Measurements from ENCODE around the gene GRM1.

Gene GRM1

DNA sequence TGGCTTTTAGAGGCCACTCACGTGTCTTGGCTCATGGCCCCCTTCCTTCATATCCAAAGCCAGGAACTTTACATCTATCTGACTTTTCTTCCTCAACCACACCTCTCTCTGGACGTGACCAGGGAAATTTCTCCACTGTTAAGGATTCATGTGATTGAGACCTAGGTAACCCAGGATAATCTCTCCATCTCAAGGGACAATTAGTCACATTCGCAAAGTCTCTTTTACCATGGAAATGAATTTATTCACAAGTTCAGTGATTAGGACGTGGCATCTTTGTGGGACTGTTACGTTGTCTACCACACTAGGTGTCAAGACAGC lies 287.3 kb downstream of the GRM1 start:
- TF ChIP-seq CTCF (IDR thresholded peaks at IDR 0.05; ENCODE audit: borderline replicate concordance, insufficient read depth, low read depth, low read length) = no peak
- no peak overlapping the region for H3K4me3 ChIP-seq (ENCODE audit: low read depth, low read length)

DNA sequence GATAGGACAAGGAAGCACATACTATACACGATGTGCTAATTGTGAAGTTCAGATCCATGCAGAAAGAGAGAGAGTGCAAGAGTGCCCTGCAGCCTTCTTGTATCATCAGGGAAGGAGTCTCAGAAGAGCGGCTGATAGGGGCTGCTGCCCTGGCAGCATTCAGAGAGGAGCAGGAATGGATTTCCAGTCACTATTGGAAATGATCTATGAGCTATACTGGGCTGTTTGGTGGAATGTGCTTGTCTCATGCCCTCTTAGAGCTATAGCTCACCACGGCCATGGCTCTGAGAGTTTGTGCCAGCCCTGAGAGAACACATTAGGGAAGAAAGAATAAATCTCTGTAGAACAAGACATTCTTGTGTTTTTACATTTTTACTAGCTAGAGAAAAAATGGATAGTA lies 302.2 kb downstream of the GRM1 start:
- no peak overlapping the region for H3K4me3 ChIP-seq (ENCODE audit: low read depth, low read length)
- TF ChIP-seq CTCF (IDR thresholded peaks at IDR 0.05; ENCODE audit: borderline replicate concordance, insufficient read depth, low read depth, low read length) = no peak

DNA sequence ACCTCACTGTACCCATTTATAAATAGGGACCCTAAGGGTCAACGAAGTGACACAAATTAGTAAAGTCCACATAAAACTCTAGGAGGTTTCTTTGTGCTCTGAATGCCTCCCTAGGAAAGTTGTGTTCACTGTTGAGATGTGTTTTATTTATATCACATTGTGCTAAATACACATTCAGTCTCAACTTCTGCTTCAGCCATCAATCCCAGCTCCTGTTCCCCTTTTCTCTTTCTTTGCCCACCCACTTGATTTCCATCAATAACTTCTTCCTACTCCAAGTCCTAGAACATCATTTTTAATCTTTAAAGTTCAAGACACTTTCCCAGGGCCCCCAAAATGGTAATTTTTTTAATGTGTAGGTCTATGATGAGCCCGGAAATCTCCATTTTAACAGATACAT lies 306.5 kb downstream of the GRM1 start:
- no peak for TF ChIP-seq CTCF (IDR thresholded peaks at IDR 0.05; ENCODE audit: borderline replicate concordance, insufficient read depth, low read depth, low read length)
- H3K4me3 ChIP-seq (ENCODE audit: low read depth, low read length) = no peak overlapping the region

- TF ChIP-seq CTCF (IDR thresholded peaks at IDR 0.05; ENCODE audit: borderline replicate concordance, insufficient read depth, low read depth, low read length) = no peak
Measured at GRCh38 chr6:146336191-146336590, 307.3 kb downstream of the GRM1 start.

DNA sequence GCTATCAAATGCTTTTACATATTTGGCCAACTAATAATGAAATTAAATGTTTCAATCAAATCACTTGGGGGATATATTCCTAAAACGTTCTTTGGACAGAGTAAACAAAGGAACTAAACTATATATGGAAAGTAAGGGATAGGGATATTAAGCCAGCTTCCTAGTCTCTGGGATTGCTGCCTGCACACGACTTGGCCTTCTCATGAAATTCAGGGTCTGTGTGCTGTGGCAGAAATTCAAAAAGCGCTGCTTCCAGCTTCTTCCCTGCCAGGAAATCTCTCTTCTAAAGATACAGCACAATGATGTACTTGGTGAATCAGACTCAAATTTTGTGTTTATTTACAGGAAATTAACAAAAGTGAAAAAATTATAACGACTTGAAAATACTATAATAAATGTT lies 308.5 kb downstream of the GRM1 start:
- no peak for TF ChIP-seq CTCF (IDR thresholded peaks at IDR 0.05; ENCODE audit: borderline replicate concordance, insufficient read depth, low read depth, low read length)
- no peak overlapping the region for H3K4me3 ChIP-seq (ENCODE audit: low read depth, low read length)

More at GRCh38 chr6:146336191-146336590, 307.3 kb downstream of the GRM1 start:
- H3K4me3 ChIP-seq (ENCODE audit: low read depth, low read length) = no peak overlapping the region

- no peak for TF ChIP-seq CTCF (IDR thresholded peaks at IDR 0.05; ENCODE audit: borderline replicate concordance, insufficient read depth, low read depth, low read length)
- no peak overlapping the region for H3K4me3 ChIP-seq (ENCODE audit: low read depth, low read length)
Measured at GRCh38 chr6:146339716-146340115, 310.9 kb downstream of the GRM1 start.

DNA sequence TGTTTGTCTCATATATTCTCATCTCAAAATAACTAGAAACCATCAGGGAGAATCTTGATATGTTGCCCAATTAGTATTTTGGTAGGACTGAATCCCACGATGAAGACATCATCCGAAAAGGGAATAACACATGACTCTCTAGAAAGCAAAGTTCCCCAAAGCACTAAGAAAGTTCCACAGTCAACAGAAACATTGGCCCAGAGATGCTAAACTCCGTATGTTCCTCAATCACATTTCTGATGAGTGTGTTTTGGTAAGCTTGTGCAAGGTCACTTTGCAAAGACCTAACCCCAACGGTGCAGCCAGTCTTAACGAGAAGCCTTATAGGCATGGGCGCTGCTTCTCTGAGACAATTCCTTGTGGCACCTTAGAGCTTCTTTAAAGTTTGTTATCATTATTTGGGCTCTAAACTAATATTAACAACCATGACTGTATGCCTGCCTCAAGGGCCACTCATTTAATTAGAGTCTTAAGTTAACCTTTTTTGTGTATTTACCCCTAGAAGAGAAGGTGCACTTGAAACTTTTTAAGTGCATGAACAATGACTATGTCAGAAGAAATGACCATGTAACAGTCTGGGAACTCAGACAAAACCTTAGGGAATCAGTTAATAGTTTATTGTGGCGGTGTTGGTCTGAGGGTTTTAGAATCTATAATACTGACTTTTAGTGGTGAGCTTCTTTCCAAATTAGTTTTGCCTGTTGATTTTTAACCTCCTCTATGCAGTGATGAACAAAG lies 312.8 kb downstream of the GRM1 start:
- no peak overlapping the region for H3K4me3 ChIP-seq (ENCODE audit: low read depth, low read length)
- no peak for TF ChIP-seq CTCF (IDR thresholded peaks at IDR 0.05; ENCODE audit: borderline replicate concordance, insufficient read depth, low read depth, low read length)

All from GM12875 (cell line).